ENCODE measurements around the gene CRMP1.

CRMP1 gene

GRCh38 chr4:5810151-5810550, 82.7 kb downstream of the CRMP1 start:
- peaks cover 4% of the 10 kb centered on the region for H3K36me3 Mint-ChIP-seq (ENCODE audit: insufficient read depth)
- H3K4me1 Mint-ChIP-seq (ENCODE audit: low read depth in 2 of 2) = no peaks in the 10 kb centered on the region
- ATAC-seq (replicated peaks) = no peak
- no peak for DNase-seq
- no peak overlapping the region for H3K27ac Mint-ChIP-seq
- peaks cover 3 to 15% of the 10 kb centered on the region in 2 donors for H3K27me3 Mint-ChIP-seq
- no peak overlapping the region for H3K4me3 Mint-ChIP-seq
- no peaks in the 10 kb centered on the region for H3K9me3 Mint-ChIP-seq

- Mint-ChIP-seq H3K4me3 (no peak overlapping the region), H3K4me1 (ENCODE audit: low read depth in 2 of 2) (no peaks in the 10 kb centered on the region), H3K9me3 (no peaks in the 10 kb centered on the region), H3K36me3 (ENCODE audit: insufficient read depth) (peaks cover 4% of the 10 kb centered on the region), H3K27me3 (peaks cover 0 to 8% of the 10 kb centered on the region in 2 donors), H3K27ac (no peak overlapping the region)
- DNase-seq (no peak), ATAC-seq (replicated peaks) (no peak)
Measured at GRCh38 chr4:5809216-5809776, 83.6 kb downstream of the CRMP1 start.

DNA sequence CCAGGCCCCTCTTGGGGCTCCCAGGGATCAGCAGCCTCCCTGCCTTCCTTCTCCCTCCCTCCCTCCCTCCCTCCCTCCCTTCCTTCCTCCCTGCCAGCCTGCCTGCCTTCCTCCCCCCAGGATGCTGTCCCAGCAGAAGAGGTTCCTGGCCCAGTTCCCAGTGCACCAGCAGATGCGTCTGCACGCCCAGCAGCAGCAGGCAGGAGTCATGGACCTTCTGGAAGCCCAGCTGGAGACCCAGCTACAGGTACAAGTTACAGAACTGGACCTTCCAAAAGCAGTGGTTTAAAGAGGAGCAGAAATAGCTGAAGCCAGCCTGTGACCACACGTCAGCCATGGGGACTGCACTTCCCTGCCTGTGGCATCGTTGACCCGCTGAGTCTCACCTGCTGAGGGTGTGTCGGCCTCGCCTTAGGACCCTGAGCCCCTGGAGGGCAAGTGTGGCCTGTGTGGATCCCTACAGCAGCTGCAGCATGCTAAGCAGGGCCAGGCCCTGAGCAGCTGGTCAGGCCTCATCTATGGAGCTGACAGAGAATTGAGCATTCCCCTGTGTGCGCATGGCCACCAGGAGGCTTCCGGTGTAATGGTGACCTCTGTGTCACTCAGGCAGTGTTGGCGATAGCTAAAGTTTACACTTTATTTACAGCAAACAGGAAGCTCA, 84.7 kb downstream of the CRMP1 start:
- Mint-ChIP-seq H3K36me3 (ENCODE audit: insufficient read depth) (peaks cover 4% of the 10 kb centered on the region), H3K27me3 (peaks cover 0 to 8% of the 10 kb centered on the region in 2 donors), H3K27ac (no peak overlapping the region), H3K4me3 (no peak overlapping the region), H3K4me1 (ENCODE audit: low read depth in 2 of 2) (no peaks in the 10 kb centered on the region), H3K9me3 (no peaks in the 10 kb centered on the region)
- ATAC-seq (replicated peaks) (no peak), DNase-seq (no peak)

GRCh38 chr4:5805270-5805669, 87.6 kb downstream of the CRMP1 start:
- peaks cover 0 to 8% of the 10 kb centered on the region in 2 donors for H3K27me3 Mint-ChIP-seq
- no peaks in the 10 kb centered on the region for H3K4me1 Mint-ChIP-seq (ENCODE audit: low read depth in 2 of 2)
- no peak overlapping the region for H3K27ac Mint-ChIP-seq
- no peak overlapping the region for H3K4me3 Mint-ChIP-seq
- DNase-seq (no peak), ATAC-seq (replicated peaks) (no peak)
- no peaks in the 10 kb centered on the region for H3K9me3 Mint-ChIP-seq
- H3K36me3 Mint-ChIP-seq (ENCODE audit: insufficient read depth) = no peaks in the 10 kb centered on the region

DNA sequence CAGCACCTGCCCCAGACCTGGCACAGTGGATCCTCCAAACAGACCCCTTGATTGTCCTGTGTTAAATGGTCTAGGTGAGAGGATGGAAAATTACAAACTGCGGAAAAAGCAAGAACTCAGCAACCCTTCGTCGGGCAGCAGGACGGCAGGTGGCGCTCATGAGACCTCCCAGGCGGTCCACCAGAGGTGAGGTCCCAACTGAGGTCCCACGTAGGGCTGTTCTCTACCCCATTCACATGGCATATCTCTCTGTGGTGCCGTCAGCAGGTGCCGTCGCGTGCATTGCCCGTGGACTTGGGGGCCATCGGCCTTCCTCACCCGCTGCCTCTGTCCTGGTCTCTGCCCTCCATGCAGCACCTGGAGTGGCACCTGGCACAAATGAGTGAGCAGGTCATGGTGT, 88.2 kb downstream of the CRMP1 start:
- H3K27me3 Mint-ChIP-seq = peaks cover 0 to 8% of the 10 kb centered on the region in 2 donors
- no peak overlapping the region for H3K4me3 Mint-ChIP-seq
- H3K9me3 Mint-ChIP-seq = no peaks in the 10 kb centered on the region
- DNase-seq (no peak), ATAC-seq (replicated peaks) (no peak)
- H3K4me1 Mint-ChIP-seq (ENCODE audit: low read depth in 2 of 2) = no peaks in the 10 kb centered on the region
- H3K36me3 Mint-ChIP-seq (ENCODE audit: insufficient read depth) = no peaks in the 10 kb centered on the region
- H3K27ac Mint-ChIP-seq = no peak overlapping the region

- DNase-seq (no peak), ATAC-seq (replicated peaks) (no peak)
- Mint-ChIP-seq H3K27ac (no peak overlapping the region), H3K27me3 (peaks cover 0 to 17% of the 10 kb centered on the region in 2 donors), H3K4me1 (ENCODE audit: low read depth in 2 of 2) (no peaks in the 10 kb centered on the region), H3K4me3 (no peak overlapping the region), H3K9me3 (no peaks in the 10 kb centered on the region), H3K36me3 (ENCODE audit: insufficient read depth) (no peaks in the 10 kb centered on the region)
Measured at GRCh38 chr4:5802565-5802964, 90.3 kb downstream of the CRMP1 start.

GRCh38 chr4:5801696-5802095, 91.2 kb downstream of the CRMP1 start:
- peaks cover 0 to 9% of the 10 kb centered on the region in 2 donors for H3K27me3 Mint-ChIP-seq
- ATAC-seq (replicated peaks) (no peak), DNase-seq (no peak)
- no peak overlapping the region for H3K27ac Mint-ChIP-seq
- H3K9me3 Mint-ChIP-seq = no peaks in the 10 kb centered on the region
- H3K4me3 Mint-ChIP-seq = no peak overlapping the region
- no peaks in the 10 kb centered on the region for H3K4me1 Mint-ChIP-seq (ENCODE audit: low read depth in 2 of 2)
- no peaks in the 10 kb centered on the region for H3K36me3 Mint-ChIP-seq (ENCODE audit: insufficient read depth)

- Mint-ChIP-seq H3K27ac (no peak overlapping the region), H3K36me3 (ENCODE audit: insufficient read depth) (no peaks in the 10 kb centered on the region), H3K27me3 (peaks cover 0 to 9% of the 10 kb centered on the region in 2 donors), H3K9me3 (peaks cover 0 to 7% of the 10 kb centered on the region in 2 donors), H3K4me1 (ENCODE audit: low read depth in 2 of 2) (no peaks in the 10 kb centered on the region), H3K4me3 (no peak overlapping the region)
- DNase-seq (no peak), ATAC-seq (replicated peaks) (no peak)
Measured at GRCh38 chr4:5800496-5800895, 92.4 kb downstream of the CRMP1 start.

GRCh38 chr4:5799406-5799805, 93.5 kb downstream of the CRMP1 start:
- Mint-ChIP-seq H3K4me1 (ENCODE audit: low read depth in 2 of 2) (no peaks in the 10 kb centered on the region), H3K9me3 (peaks cover 0 to 7% of the 10 kb centered on the region in 2 donors), H3K36me3 (ENCODE audit: insufficient read depth) (no peaks in the 10 kb centered on the region), H3K4me3 (no peak overlapping the region), H3K27me3 (peaks cover 0 to 9% of the 10 kb centered on the region in 2 donors), H3K27ac (no peak overlapping the region)
- no peak for DNase-seq
- no peak for ATAC-seq (replicated peaks)

DNA sequence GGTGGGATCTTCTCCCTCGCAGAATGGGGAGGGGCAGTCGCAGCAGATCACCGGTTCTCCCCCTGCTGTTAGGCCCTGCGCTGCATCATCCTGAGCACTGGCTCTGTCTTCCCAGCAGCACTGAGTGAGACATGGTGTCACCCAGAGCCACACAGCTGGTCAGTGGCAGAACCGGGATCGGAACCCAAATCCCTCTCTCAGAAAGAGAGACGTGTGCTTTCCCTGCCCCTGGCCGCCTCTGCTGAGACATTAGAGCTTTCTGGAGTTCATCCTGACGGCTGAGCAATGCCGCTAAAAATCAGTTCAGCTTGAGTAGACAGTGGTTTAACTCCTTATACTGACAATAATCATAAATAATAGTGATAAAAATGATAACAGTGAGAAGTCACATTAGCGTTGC, 93.9 kb downstream of the CRMP1 start:
- H3K4me3 Mint-ChIP-seq = no peak overlapping the region
- no peaks in the 10 kb centered on the region for H3K4me1 Mint-ChIP-seq (ENCODE audit: low read depth in 2 of 2)
- H3K36me3 Mint-ChIP-seq (ENCODE audit: insufficient read depth) = no peaks in the 10 kb centered on the region
- H3K27ac Mint-ChIP-seq = no peak overlapping the region
- peaks cover 0 to 7% of the 10 kb centered on the region in 2 donors for H3K9me3 Mint-ChIP-seq
- ATAC-seq (replicated peaks) (no peak), DNase-seq (no peak)
- peaks cover 0 to 9% of the 10 kb centered on the region in 2 donors for H3K27me3 Mint-ChIP-seq

DNA sequence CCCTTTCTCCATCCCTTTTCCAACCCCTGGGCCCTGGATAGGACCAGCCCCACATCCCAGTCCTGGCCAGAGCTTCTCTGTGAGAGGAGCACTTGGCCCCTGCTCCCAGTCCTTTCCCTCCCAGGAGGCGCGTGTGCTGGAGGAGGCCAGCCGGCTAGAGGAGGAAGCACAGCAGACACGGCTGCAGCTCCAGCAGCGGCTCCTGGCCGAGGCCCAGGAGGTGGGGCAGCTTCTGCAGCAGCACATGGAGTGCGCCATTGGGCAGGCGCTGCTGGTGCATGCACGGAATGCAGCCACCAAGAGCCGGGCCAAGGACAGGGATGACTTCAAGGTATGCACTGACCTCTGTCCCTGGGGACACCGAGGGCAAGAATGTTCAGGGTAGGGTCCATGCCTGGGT, 94.4 kb downstream of the CRMP1 start:
- H3K9me3 Mint-ChIP-seq = peaks cover 0 to 7% of the 10 kb centered on the region in 2 donors
- DNase-seq = no peak
- H3K27ac Mint-ChIP-seq = no peak overlapping the region
- no peaks in the 10 kb centered on the region for H3K4me1 Mint-ChIP-seq (ENCODE audit: low read depth in 2 of 2)
- H3K36me3 Mint-ChIP-seq (ENCODE audit: insufficient read depth) = no peaks in the 10 kb centered on the region
- H3K4me3 Mint-ChIP-seq = no peak overlapping the region
- peaks cover 0 to 9% of the 10 kb centered on the region in 2 donors for H3K27me3 Mint-ChIP-seq
- no peak for ATAC-seq (replicated peaks)

- DNase-seq (no peak), ATAC-seq (replicated peaks) (no peak)
- H3K4me1 Mint-ChIP-seq (ENCODE audit: low read depth in 2 of 2) = no peaks in the 10 kb centered on the region
- no peak overlapping the region for H3K27ac Mint-ChIP-seq
- H3K9me3 Mint-ChIP-seq = peaks cover 0 to 7% of the 10 kb centered on the region in 2 donors
- H3K27me3 Mint-ChIP-seq = peaks cover 0 to 9% of the 10 kb centered on the region in 2 donors
- H3K36me3 Mint-ChIP-seq (ENCODE audit: insufficient read depth) = no peaks in the 10 kb centered on the region
- H3K4me3 Mint-ChIP-seq = no peak overlapping the region
Measured at GRCh38 chr4:5797866-5798265, 95.0 kb downstream of the CRMP1 start.

DNA sequence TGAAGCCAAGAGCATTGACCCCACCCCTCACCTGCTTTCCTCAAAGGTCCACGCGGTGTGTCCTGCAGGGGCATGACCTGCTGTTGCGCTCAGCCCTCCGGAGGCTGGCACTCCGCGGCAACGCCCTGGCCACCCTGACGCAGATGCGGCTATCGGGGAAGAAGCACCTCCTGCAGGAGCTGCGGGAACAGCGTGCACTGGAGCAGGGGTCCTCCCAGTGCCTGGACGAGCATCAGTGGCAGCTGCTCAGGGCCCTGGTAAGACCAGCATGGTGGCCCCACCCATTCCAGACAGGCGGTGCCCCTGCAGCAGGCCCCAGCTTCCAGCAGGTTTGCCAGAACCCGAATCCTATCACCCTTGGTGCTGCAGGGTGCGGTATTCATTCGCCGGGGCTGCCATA, 95.9 kb downstream of the CRMP1 start:
- no peak for DNase-seq

GRCh38 chr4:5795580-5795979, 97.3 kb downstream of the CRMP1 start:
- DNase-seq (no peak), ATAC-seq (replicated peaks) (no peak)
- Mint-ChIP-seq H3K9me3 (peaks cover 0 to 7% of the 10 kb centered on the region in 2 donors), H3K27me3 (peaks cover 0 to 9% of the 10 kb centered on the region in 2 donors), H3K4me3 (no peak overlapping the region), H3K27ac (no peak overlapping the region), H3K4me1 (ENCODE audit: low read depth in 2 of 2) (no peaks in the 10 kb centered on the region), H3K36me3 (ENCODE audit: insufficient read depth) (no peaks in the 10 kb centered on the region)

More for the DNA sequence above, 95.9 kb downstream of the CRMP1 start:
- no peak for ATAC-seq (replicated peaks)
- Mint-ChIP-seq H3K36me3 (ENCODE audit: insufficient read depth) (no peaks in the 10 kb centered on the region), H3K4me3 (no peak overlapping the region), H3K4me1 (ENCODE audit: low read depth in 2 of 2) (no peaks in the 10 kb centered on the region), H3K27me3 (peaks cover 0 to 9% of the 10 kb centered on the region in 2 donors), H3K9me3 (peaks cover 0 to 7% of the 10 kb centered on the region in 2 donors), H3K27ac (no peak overlapping the region)

All from effector memory CD8-positive, alpha-beta T cell (primary cell).